Fibroblast of lung (primary cell): ENCODE measurements around the gene ARHGEF4. TPM values are rescaled to one million over a fixed set of nuclear protein-coding genes. Genes with fewer than 3 reads are reported as not detected.

Source experiments
- DNase-seq, 2 donors: peaks; one replicate each; pipeline versions ENCODE4 v3.0.0 to v3.0.0-alpha.2; 2010; ENCODE audit warnings: low read depth in 2 of 2
- H2AFZ ChIP-seq: 2 replicates; pipeline ENCODE4 v1.5.1; 2012; ENCODE audit warnings: low read length, control low read depth, inconsistent platforms
- H3K27ac ChIP-seq: 2 replicates; pipeline ENCODE4 v1.5.1; 2011; ENCODE audit warnings: low read length, control low read depth; ENCODE audit not compliant: insufficient read depth
- H3K27me3 ChIP-seq: 2 replicates; pipeline ENCODE4 v1.5.1; 2011; ENCODE audit warnings: mild to moderate bottlenecking, low read length; ENCODE audit not compliant: control insufficient read depth, insufficient read depth
- H3K36me3 ChIP-seq: 2 replicates; pipeline ENCODE4 v1.5.1; 2011; ENCODE audit warnings: low read length; ENCODE audit not compliant: control insufficient read depth, insufficient read depth
- H3K4me1 ChIP-seq: 2 replicates; pipeline ENCODE4 v1.5.1; 2011; ENCODE audit warnings: low read length; ENCODE audit not compliant: control insufficient read depth, insufficient read depth; ENCODE audit errors: extremely low read depth
- H3K4me2 ChIP-seq: 2 replicates; pipeline ENCODE4 v1.5.1; 2011; ENCODE audit warnings: low read length, control low read depth; ENCODE audit not compliant: insufficient read depth; ENCODE audit errors: extremely low read depth
- H3K4me3 ChIP-seq, 4 experiments: fragments of 200-600 bp in 1 of 4; sonication (generic) in 1 of 4; replicated peaks in 1 of 4; 2 replicates each; pipeline ENCODE4 v1.5.1; 2011 to 2016; ENCODE audit warnings: low read length in 4 of 4, low read depth in 3 of 4, mild to moderate bottlenecking in 3 of 4, control low read depth in 2 of 4, inconsistent platforms in 1 of 4, mixed read lengths in 1 of 4; ENCODE audit not compliant: insufficient read depth in 1 of 4; ENCODE audit errors: control extremely low read depth in 1 of 4
- H3K79me2 ChIP-seq: 2 replicates; pipeline ENCODE4 v1.5.1; 2012; ENCODE audit warnings: mild to moderate bottlenecking, low read length, inconsistent platforms; ENCODE audit not compliant: control insufficient read depth, insufficient read depth
- H3K9ac ChIP-seq: 2 replicates; pipeline ENCODE4 v1.5.1; 2011; ENCODE audit warnings: mild to moderate bottlenecking, low read length, control low read depth; ENCODE audit not compliant: insufficient read depth
- H3K9me3 ChIP-seq: 2 replicates; pipeline ENCODE4 v1.5.1; 2012; ENCODE audit warnings: low read depth, low read length; ENCODE audit not compliant: control insufficient read depth, insufficient read depth
- H4K20me1 ChIP-seq: 2 replicates; pipeline ENCODE4 v1.5.1; 2011; ENCODE audit warnings: low read length; ENCODE audit not compliant: control insufficient read depth, insufficient read depth; ENCODE audit errors: extremely low read depth
- CTCF ChIP-seq, 2 donors: IDR thresholded peaks in 1 of 2; conservative IDR thresholded peaks in 1 of 2; 1 replicate in 1 of 2; 2 replicates in 1 of 2; pipeline ENCODE4 v1.5.1; 2011 to 2012; ENCODE audit warnings: low read length in 2 of 2, control low read depth in 1 of 2, inconsistent platforms in 1 of 2, low read depth in 1 of 2, mild to moderate bottlenecking in 1 of 2
- EZH2 ChIP-seq: IDR thresholded peaks from 2 replicates; pipeline ENCODE4 v1.5.1; 2012; ENCODE audit warnings: low read length, control low read depth, mild to moderate bottlenecking; ENCODE audit errors: missing control alignments
- polyA plus RNA-seq, 2 donors: library from polyadenylated mRNA; depleted of rRNA in 1 of 2; stranded (reverse) in 1 of 2; unstranded in 1 of 2; fragments of >200 nt; gene quantifications; 2 replicates each; pipeline ENCODE4 v1.2.1, GENCODE V29; 2011 to 2012; ENCODE audit warnings: missing spikeins in 1 of 2
- total RNA-seq: library from RNA; depleted of rRNA; stranded (reverse); fragments of >200 nt; gene quantifications from 2 replicates; pipeline ENCODE4 v1.2.1, GENCODE V29; 2014

ARHGEF4 gene
- total and polyA plus RNA-seq, 2 donors (not counting 1 experiment from before 2014, with no cell fraction given): 0.05 to 0.83 TPM

GRCh38 chr2:131081190-131081589, 244.5 kb downstream of the ARHGEF4 start:
- H3K9me3 ChIP-seq: no peaks in the 10 kb centered on the region
- no peak overlapping the region for H3K9ac ChIP-seq
- peaks cover 72% of the 10 kb centered on the region for H3K79me2 ChIP-seq
- no peak overlapping the region for H3K4me3 ChIP-seq
- H3K36me3 ChIP-seq: peaks cover 13% of the 10 kb centered on the region
- TF ChIP-seq EZH2 (no peak), CTCF (conservative IDR thresholded peaks at IDR 0.05 in 1 of 2, IDR thresholded peaks at IDR 0.05 in 1 of 2; ENCODE audit: low read depth in 1 of 2, low read length in 2 of 2) (no peak)
- H3K4me1 ChIP-seq: no peaks in the 10 kb centered on the region
- no peak overlapping the region for H3K4me2 ChIP-seq
- no peak overlapping the region for H3K27ac ChIP-seq
- H3K27me3 ChIP-seq: no peaks in the 10 kb centered on the region
- no peak overlapping the region for H2AFZ ChIP-seq
- no peaks in the 10 kb centered on the region for H4K20me1 ChIP-seq
- DNase-seq: no peak

GRCh38 chr2:131085646-131086045, 248.9 kb downstream of the ARHGEF4 start:
- H3K36me3 ChIP-seq: peaks cover 7% of the 10 kb centered on the region
- no peaks in the 10 kb centered on the region for H3K4me1 ChIP-seq
- no peaks in the 10 kb centered on the region for H3K9me3 ChIP-seq
- no peak overlapping the region for H3K9ac ChIP-seq
- H3K79me2 ChIP-seq: peaks cover 86% of the 10 kb centered on the region
- no peak for TF ChIP-seq EZH2
- no peak for TF ChIP-seq CTCF (conservative IDR thresholded peaks at IDR 0.05 in 1 of 2, IDR thresholded peaks at IDR 0.05 in 1 of 2; ENCODE audit: low read depth in 1 of 2, low read length in 2 of 2)
- no peak overlapping the region for H3K4me2 ChIP-seq
- no peaks in the 10 kb centered on the region for H4K20me1 ChIP-seq
- H3K4me3 ChIP-seq: no peak overlapping the region
- no peak overlapping the region for H3K27ac ChIP-seq
- no peak overlapping the region for H2AFZ ChIP-seq
- DNase-seq: peak in 1 of 2 donors; percentile 66
- H3K27me3 ChIP-seq: no peaks in the 10 kb centered on the region

GRCh38 chr2:131092458-131093005, 255.8 kb downstream of the ARHGEF4 start:
- no peaks in the 10 kb centered on the region for H3K4me1 ChIP-seq
- peak overlapping the region; percentile 88 for H3K27ac ChIP-seq
- H3K4me2 ChIP-seq: peak overlapping the region; percentile 92
- H3K27me3 ChIP-seq: no peaks in the 10 kb centered on the region
- H4K20me1 ChIP-seq: no peaks in the 10 kb centered on the region
- H2AFZ ChIP-seq: no peak overlapping the region
- peaks cover 52% of the 10 kb centered on the region for H3K79me2 ChIP-seq
- no peak for DNase-seq
- peak overlapping the region; percentile 92 for H3K9ac ChIP-seq
- H3K36me3 ChIP-seq: peaks cover 5% of the 10 kb centered on the region
- H3K4me3 ChIP-seq: peak overlapping the region; percentile 56 to 90 (median 86)
- TF ChIP-seq CTCF (conservative IDR thresholded peaks at IDR 0.05 in 1 of 2, IDR thresholded peaks at IDR 0.05 in 1 of 2; ENCODE audit: low read depth in 1 of 2, low read length in 2 of 2) (no peak), EZH2 (no peak)
- no peaks in the 10 kb centered on the region for H3K9me3 ChIP-seq
